ENCODE measurements around the gene SCN5A.
"Not testable (repeated sequence)": the region's sequence is repeated elsewhere in the genome, so short reads cannot be mapped to it uniquely, and the experiment has no call there.

The SCN5A gene

GRCh38 chr3:38574411-38575278 is 74.8 kb downstream of the SCN5A start:
- Histone ChIP-seq H3K36me3 (ENCODE audit: insufficient read depth, low read length) (no peaks in the 10 kb centered on the region), H3K4me3 (no peak overlapping the region), H3K27ac (no peak overlapping the region), H3K9me3 (ENCODE audit: low read depth, low read length) (no peaks in the 10 kb centered on the region), H3K9ac (ENCODE audit: insufficient read length) (no peak overlapping the region)
- no peak for DNase-seq (ENCODE audit: low read depth, low spot score)
- TF ChIP-seq FOXP2 (optimal IDR thresholded peaks at IDR 0.05; ENCODE audit: control extremely low read depth, extremely low read length, insufficient read depth) (no peak), EZH2 (IDR thresholded peaks at IDR 0.05) (no peak), POLR2AphosphoS5 (IDR thresholded peaks at IDR 0.05; ENCODE audit: borderline replicate concordance, low read depth, low read length) (no peak)

DNA sequence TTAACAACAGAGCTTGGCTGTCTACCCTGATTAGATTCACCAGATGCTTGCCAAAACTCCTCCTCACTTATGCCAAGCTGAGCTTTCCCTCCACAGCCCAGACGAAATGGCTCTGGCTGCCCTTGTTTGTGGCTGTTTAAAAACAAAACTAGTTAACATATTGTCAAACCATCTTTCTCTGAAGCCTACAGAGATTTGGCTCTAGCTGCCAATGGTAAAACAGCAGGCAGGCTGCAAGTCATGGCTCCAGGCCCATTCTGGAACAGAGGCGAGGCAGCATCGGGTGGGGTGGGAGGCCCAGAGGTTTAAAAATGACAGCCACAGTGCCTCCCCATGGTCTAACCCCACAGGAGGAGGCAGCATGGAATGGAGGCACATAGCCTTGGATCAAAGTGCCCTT is 75.9 kb downstream of the SCN5A start:
- Histone ChIP-seq H3K9me3 (ENCODE audit: low read depth, low read length) (no peaks in the 10 kb centered on the region), H3K9ac (ENCODE audit: insufficient read length) (no peak overlapping the region), H3K36me3 (ENCODE audit: insufficient read depth, low read length) (no peaks in the 10 kb centered on the region), H3K4me3 (no peak overlapping the region), H3K27ac (no peak overlapping the region)
- TF ChIP-seq POLR2AphosphoS5 (IDR thresholded peaks at IDR 0.05; ENCODE audit: borderline replicate concordance, low read depth, low read length) (no peak), EZH2 (IDR thresholded peaks at IDR 0.05) (no peak)
- DNase-seq (ENCODE audit: low read depth, low spot score) = no peak

DNA sequence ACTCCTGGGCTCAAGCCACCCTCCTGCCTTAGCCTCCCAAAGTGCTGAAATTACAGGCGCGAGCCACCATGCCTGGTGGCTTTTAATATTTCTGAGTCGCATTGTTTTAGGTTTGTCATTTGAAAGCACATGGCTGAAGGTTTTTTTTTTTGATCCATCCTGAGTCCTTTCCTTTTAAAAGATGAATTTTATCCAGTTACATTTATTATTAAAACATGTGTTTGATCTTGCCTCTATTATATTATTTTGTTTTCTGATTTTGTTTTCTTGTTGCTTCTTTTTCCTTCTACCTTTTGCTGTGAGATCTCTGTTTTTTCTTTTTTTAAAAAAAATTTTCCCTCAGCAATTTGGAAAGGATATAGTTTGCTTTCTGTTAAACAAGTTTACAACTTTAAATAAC is 76.4 kb downstream of the SCN5A start:
- no peak overlapping the region for H3K4me3 ChIP-seq
- no peaks in the 10 kb centered on the region for H3K9me3 ChIP-seq (ENCODE audit: low read depth, low read length)
- TF ChIP-seq FOXP2 (optimal IDR thresholded peaks at IDR 0.05; ENCODE audit: control extremely low read depth, extremely low read length, insufficient read depth) (no peak), EZH2 (IDR thresholded peaks at IDR 0.05) (no peak), POLR2AphosphoS5 (IDR thresholded peaks at IDR 0.05; ENCODE audit: borderline replicate concordance, low read depth, low read length) (no peak)
- H3K27ac ChIP-seq = no peak overlapping the region
- DNase-seq (ENCODE audit: low read depth, low spot score) = no peak
- H3K36me3 ChIP-seq (ENCODE audit: insufficient read depth, low read length) = no peaks in the 10 kb centered on the region
- H3K9ac ChIP-seq (ENCODE audit: insufficient read length) = no peak overlapping the region

DNA sequence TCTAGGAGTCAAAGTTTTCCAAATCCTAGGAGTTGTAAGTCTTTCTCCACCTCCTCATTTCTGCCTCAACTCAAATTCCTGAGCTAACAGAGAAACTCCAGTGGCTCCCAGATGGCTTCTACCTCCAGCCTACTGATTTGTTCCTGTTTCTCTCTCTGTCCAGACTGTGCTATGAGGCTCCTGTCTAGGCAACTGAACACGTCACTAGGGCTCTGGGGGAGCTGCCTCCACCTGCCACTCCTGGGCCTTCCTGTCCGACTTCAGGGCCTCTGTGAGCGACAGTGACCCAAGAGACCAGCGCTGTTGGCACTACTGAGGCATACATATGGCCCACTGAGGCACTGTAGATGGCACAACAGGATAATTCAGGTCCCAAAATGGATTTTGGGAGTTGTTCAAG is 82.0 kb downstream of the SCN5A start:
- TF ChIP-seq FOXP2 (optimal IDR thresholded peaks at IDR 0.05; ENCODE audit: control extremely low read depth, extremely low read length, insufficient read depth) = no peak
- no peak for TF ChIP-seq EZH2 (IDR thresholded peaks at IDR 0.05)
- no peak overlapping the region for H3K27ac ChIP-seq

GRCh38 chr3:38566794-38567193 is 82.7 kb downstream of the SCN5A start:
- not testable (repeated sequence) for DNase-seq (ENCODE audit: low read depth, low spot score); H3K4me3 ChIP-seq; H3K36me3 ChIP-seq (ENCODE audit: insufficient read depth, low read length); H3K9me3 ChIP-seq (ENCODE audit: low read depth, low read length); H3K27ac ChIP-seq; H3K9ac ChIP-seq (ENCODE audit: insufficient read length)

More for the DNA sequence above, 82.0 kb downstream of the SCN5A start:
- H3K9ac ChIP-seq (ENCODE audit: insufficient read length) = no peak overlapping the region
- no peak for DNase-seq (ENCODE audit: low read depth, low spot score)
- no peak overlapping the region for H3K4me3 ChIP-seq
- no peaks in the 10 kb centered on the region for H3K9me3 ChIP-seq (ENCODE audit: low read depth, low read length)
- no peaks in the 10 kb centered on the region for H3K36me3 ChIP-seq (ENCODE audit: insufficient read depth, low read length)

DNA sequence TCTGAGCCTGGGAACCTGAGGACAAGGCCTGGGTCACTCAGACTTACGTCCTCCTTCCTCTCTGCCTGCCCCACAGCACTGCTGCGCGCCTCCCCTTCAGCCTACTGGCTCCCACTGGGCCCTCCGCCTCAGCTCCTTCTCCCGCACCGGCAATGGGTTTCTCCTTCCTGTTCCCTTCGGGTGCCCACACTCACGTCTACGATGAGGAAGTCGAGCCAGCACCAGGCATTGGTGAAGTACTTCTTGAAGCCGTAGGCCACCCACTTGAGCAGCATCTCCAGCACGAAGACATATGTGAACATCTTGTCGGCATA is 83.3 kb downstream of the SCN5A start:
- no peak overlapping the region for H3K9ac ChIP-seq (ENCODE audit: insufficient read length)
- no peaks in the 10 kb centered on the region for H3K36me3 ChIP-seq (ENCODE audit: insufficient read depth, low read length)
- H3K4me3 ChIP-seq = no peak overlapping the region
- H3K9me3 ChIP-seq (ENCODE audit: low read depth, low read length) = no peaks in the 10 kb centered on the region
- DNase-seq (ENCODE audit: low read depth, low spot score) = no peak
- TF ChIP-seq FOXP2 (optimal IDR thresholded peaks at IDR 0.05; ENCODE audit: control extremely low read depth, extremely low read length, insufficient read depth) = no peak
- no peak for TF ChIP-seq EZH2 (IDR thresholded peaks at IDR 0.05)
- TF ChIP-seq POLR2AphosphoS5 (IDR thresholded peaks at IDR 0.05; ENCODE audit: borderline replicate concordance, low read depth, low read length) = no peak
- no peak overlapping the region for H3K27ac ChIP-seq

DNA sequence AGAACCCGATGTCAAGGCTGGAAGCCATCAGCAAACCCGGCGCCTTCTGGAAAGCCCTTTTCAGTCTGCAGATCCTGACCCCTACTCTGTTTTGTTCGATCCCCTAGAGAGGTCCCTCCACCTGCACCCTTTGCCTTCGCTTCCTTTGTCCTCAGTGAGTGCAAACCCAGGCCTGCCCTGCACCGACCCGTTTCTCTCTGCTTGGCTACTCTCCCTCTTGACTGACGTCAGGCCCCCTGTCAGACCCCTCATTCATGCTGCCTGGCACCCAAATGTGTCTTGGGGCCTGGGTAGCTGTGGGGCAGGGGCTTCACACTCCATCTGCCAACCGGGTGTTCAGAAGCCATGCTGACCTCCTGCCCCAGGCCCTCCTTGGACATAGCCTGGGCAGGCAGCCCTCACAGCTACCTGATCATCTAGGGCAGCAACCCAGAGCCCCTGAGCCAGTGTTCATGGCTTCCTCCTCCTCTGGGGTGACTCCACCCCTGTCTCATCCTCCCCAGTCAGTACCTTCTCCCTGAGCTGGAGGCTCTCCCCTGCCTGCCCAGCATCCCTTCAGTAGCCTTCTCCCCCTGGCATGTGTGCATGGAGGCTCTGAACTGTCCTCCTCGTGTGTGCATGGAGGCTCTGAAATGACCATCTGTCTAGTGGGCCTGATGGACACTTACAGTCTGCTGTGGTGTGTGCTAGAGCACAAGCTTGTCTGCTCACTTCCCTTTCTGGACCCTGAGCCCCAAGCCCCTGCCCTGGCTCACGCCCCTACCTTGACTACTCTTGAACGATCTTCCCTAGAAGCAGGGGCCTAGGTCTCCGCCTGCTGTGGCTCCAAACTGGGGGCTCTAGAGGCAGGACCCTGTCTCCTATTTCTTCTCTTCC is 83.9 kb downstream of the SCN5A start:
- Histone ChIP-seq H3K9me3 (ENCODE audit: low read depth, low read length) (no peaks in the 10 kb centered on the region), H3K4me3 (no peak overlapping the region), H3K36me3 (ENCODE audit: insufficient read depth, low read length) (no peaks in the 10 kb centered on the region), H3K27ac (no peak overlapping the region), H3K9ac (ENCODE audit: insufficient read length) (no peak overlapping the region)
- no peak for TF ChIP-seq EZH2 (IDR thresholded peaks at IDR 0.05)
- no peak for TF ChIP-seq FOXP2 (optimal IDR thresholded peaks at IDR 0.05; ENCODE audit: control extremely low read depth, extremely low read length, insufficient read depth)
- no peak for TF ChIP-seq POLR2AphosphoS5 (IDR thresholded peaks at IDR 0.05; ENCODE audit: borderline replicate concordance, low read depth, low read length)
- DNase-seq (ENCODE audit: low read depth, low spot score) = no peak

DNA sequence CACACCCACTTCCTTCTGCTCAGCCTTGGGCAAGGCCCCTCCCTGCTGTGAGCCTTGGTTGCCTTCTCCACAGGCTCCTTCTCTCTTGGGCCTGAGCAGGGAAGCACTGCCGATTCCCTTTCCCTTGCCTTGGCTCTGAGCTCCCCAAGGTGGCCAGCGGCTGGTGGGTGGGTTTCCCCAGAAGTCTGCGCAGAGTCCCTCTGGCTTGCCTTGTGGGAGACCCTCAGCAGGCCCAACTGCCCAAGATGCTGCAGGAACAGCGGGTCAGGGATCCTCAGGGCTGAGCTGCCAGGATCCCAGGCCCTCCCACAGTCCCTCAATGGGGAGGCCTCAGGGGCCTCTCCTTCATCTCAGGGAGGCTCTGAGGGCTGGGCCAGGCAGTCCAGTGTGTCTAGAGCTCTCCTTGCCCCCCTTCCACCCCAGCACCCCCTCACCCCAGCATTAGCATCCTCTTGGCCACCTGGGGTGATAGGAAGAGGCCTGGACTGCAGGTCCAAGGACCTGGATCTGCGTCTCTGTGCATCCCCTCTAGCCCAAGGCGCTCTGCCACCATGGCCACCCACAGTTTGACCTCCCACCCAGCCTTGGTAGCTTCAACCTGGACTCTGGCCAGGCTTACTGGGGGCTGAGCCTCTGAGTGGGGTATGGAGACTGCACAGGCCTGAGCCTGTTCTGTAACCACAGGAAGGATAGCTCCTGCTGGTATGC is 84.7 kb downstream of the SCN5A start:
- H3K9me3 ChIP-seq (ENCODE audit: low read depth, low read length) = no peaks in the 10 kb centered on the region
- H3K9ac ChIP-seq (ENCODE audit: insufficient read length) = no peak overlapping the region
- H3K36me3 ChIP-seq (ENCODE audit: insufficient read depth, low read length) = no peaks in the 10 kb centered on the region
- DNase-seq (ENCODE audit: low read depth, low spot score) = no peak
- H3K4me3 ChIP-seq = no peak overlapping the region
- no peak overlapping the region for H3K27ac ChIP-seq
- TF ChIP-seq POLR2AphosphoS5 (IDR thresholded peaks at IDR 0.05; ENCODE audit: borderline replicate concordance, low read depth, low read length) (no peak), EZH2 (IDR thresholded peaks at IDR 0.05) (no peak), FOXP2 (optimal IDR thresholded peaks at IDR 0.05; ENCODE audit: control extremely low read depth, extremely low read length, insufficient read depth) (no peak)
